Stimulated activated CD4-positive, alpha-beta T cell treated with anti-CD3 and anti-CD28 coated beads, Interleukin-4, amount 100 ng/mL, for 48 hours (primary cell): Measurements from ENCODE around the gene RAB43.
A peak's percentile ranks its signal among the peaks of the same experiment; 100 is the strongest.
"Not testable (repeated sequence)": the region's sequence is repeated elsewhere in the genome, so short reads cannot be mapped to it uniquely, and the experiment has no call there.

Source experiments
- DNase-seq, 2 donors: peaks; one replicate each; pipeline ENCODE4 v3.0.0-alpha.2; 2020; ENCODE audit warnings: low read depth in 2 of 2

The RAB43 gene

DNA sequence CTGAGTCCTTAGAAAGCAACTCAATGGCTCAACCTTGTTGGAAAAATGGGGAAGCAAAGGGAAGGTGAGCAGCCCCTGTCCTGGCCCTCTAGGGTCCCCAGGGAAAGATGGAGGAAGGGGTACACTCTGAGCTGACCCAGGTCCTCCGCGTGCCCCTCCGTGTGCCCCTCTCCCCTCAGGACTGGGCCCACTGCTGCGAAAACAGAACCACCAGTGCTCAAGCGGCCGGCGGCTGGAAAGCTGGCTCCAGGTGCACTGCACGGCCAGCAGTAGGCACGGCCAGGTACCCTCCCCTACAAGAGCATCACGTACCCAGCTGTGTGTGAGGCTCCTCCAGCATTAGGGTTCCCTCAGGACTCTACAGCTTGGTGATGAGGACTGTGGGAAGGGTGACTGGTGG is 26.3 kb downstream of the RAB43 start:
- no peak for DNase-seq

DNA sequence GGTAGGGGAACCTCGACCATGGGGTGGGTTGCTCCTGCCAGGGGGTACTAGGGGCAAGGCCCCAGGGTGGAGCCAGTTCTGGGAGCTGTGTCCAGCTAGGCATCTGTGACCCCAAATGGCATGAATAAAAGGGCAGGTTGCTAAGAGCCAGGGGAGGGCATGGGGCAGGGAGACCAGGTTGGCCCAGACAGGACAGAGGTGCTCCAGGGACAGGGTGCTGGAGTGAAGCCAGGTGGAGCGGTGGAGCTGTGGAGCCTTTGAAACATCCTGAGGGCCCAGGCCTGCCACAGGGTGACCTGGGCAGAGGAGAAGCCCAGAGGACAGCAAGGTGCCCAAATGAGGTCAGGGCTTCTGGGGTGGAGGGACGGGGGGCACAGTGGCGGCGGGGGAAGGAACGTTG is 33.3 kb downstream of the RAB43 start:
- not testable (repeated sequence) for DNase-seq

DNA sequence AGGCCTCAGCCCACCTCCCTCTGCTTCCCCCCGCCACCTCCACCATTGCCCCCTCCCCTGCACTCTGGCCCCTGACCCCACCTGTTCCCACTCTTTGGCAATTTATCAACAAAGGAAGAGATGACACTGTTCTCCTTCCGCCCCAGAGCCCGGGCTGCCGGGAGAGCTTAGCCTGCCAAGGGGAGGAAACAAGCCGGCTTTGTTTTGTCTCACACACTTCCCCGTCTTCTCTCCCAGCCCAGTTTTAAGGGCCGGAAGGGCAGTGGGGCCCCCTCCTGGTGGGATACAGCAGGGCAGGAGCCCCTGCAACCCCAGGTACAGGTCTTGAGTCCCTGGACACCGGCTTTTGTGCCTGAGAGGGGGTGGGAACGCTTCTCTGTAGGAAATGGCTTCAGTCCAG is 33.7 kb downstream of the RAB43 start:
- not testable (repeated sequence) for DNase-seq

DNA sequence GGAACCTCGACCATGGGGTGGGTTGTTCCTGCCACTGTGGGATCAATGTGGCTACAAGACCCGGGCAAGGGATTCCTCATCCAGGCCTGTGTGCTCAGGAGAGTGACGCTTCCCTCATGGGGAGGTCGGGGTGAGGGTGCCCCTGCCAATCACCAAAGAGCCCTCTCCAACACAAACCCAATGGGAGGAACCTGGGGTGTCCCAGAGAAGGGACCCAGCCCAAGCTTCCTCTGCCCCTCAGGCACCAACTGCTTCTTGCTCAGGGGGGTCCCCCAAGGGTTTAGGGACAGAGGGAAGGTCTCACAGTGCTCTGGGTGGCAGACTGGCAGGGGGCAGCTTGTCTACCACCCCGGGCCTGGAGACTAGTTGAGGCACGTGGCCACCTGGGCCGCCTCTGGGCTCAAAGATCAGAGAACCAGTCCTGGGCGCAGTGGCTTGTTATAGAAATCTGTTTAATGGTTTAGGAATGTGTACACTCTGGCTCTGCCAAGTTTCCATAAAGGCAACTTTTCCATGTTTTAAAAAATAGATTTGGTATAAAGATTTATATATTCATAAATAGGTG is 34.4 kb downstream of the RAB43 start:
- no peak for DNase-seq

DNA sequence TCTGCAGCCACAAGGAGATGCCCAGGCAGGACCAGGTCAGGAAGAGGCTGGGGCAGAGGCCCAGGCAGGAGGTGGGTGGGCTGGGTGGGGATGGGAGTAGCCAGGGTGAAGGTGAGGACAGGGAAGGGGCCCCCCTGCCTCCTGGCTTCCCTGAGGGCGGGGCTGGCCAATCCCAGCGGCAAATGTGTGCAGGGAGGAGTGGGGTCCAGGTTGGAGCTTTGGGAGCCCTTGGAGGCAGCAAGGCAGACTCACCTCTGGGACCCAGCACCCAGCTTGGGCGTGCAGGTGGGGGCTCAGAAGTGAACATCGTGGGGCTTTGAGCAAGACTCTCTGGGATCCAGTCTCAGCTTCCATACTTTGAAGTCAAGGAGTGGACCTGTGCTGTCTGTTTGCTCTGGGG is 35.8 kb downstream of the RAB43 start:
- no peak for DNase-seq

DNA sequence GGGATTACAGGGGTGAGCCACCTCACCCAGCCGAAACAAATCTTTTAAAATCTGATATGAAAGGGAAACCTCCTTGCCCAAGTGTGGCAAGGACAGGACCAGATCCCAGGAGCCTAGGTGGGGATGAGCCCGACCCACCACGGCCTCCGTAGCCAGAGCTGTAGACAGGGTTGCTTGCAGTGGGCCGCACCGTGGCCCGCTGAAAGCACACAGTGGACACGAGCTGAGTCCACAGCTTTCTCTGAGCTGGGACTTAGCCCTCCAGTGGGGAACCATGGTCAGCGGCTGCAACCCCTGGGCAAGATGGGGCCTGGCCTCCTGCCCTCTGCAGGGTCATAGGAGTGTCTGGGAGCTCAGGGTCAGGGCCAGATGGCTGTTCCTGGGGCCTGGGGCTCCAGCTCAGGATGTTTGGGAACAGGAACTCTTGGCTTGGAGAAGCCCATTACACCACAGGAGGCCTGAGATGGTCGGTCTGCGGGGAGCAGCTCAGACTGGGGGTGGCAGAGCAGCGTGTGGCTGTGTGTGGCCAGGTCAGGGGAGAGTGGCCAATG is 36.4 kb downstream of the RAB43 start:
- no peak for DNase-seq

DNA sequence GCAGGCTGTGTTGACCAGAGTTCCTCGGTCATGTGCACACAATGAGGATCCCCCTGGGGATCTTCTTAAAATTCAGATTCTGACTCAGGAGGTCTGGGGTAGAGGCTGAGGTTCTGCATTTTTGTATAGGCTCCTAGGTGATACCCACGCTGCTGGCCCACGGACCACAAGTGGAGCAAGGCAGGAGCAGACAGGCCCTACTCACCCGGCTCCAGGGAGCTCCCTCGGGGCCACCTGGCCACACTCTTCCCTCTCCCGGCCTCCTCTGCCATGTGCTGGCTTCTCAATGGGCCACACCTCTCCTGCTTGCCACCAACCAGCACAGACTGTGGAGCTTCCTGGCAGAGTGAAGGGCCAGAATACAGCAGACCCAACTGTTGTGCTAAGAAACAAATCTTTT is 37.1 kb downstream of the RAB43 start:
- no peak for DNase-seq

DNA sequence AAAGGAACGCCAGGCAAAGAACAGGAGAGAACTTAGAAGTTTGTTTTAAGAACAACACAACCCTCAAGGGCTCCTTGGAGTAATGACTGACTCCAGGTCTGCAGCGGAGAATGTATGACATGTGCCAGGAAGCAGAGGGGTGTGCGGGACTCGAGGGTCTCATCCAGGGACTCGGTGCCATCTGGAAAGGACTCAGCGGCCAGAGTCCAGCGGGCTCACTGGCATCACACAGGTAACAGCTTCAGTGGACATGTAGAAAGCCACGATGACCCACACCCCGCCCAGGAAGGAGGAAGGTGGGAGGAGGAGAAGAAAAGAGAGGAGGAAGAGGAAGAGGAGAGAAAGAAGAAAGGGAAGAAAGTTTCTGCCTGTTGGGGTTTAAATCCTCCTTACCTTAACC is 39.6 kb downstream of the RAB43 start:
- DNase-seq: no peak

DNA sequence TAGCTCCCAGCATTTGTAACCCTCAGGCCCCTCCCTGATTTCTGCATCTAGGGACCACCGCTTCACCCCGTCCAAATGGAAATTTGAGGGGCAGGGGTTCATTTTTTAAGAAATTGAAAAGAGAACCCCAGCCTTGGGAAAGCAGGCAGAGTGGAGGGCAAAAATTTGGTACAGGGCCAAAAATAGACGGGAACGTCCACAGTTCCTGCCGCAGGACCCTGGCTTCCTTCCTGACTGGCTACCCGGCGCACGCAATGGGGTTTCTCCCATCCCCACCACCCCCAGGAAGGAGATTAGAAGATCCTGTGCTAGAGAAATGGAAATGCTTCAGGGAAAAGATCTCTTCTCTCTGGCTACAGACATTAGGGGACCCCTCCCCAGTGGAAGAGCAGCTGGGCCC is 40.1 kb downstream of the RAB43 start:
- DNase-seq: no peak

DNA sequence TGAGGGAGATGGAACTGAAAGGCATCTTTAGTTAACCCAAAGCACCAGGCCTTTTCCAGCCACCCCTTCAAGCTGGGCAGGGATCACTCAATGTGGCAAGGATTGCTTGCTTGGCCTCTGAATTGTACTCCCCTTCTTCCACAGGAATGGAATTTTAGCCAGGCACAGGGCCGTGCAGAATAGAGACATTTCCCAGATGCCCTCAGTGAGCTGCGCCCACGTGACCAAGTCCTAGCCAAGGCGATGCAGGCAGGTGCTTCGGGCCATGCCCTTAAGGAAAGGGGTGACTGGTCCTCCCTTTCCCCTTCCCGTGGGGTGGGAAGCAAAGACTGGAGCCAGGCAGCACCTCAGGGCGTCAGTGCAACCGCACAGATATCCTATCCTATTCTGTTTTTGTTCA is 43.1 kb downstream of the RAB43 start:
- DNase-seq: no peak

DNA sequence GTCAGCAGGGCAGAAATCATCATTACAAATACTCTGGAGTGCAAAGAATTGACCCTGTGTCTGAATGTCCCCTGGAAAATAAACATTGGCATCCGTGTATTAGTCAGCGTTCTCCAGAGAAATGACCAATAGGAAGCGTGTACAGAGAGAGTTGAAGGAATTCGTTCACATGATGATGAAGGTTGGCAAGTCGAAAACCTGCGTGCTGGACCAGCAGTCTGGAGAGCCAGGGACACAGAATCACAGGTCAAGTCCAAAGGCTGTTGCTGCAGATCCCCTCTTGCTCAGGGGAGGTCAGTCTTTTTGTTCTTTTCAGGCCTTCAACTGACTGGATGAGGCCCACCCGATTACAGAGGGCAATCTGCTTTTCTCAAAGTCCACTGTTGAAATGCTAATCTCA is 44.4 kb downstream of the RAB43 start:
- no peak for DNase-seq

DNA sequence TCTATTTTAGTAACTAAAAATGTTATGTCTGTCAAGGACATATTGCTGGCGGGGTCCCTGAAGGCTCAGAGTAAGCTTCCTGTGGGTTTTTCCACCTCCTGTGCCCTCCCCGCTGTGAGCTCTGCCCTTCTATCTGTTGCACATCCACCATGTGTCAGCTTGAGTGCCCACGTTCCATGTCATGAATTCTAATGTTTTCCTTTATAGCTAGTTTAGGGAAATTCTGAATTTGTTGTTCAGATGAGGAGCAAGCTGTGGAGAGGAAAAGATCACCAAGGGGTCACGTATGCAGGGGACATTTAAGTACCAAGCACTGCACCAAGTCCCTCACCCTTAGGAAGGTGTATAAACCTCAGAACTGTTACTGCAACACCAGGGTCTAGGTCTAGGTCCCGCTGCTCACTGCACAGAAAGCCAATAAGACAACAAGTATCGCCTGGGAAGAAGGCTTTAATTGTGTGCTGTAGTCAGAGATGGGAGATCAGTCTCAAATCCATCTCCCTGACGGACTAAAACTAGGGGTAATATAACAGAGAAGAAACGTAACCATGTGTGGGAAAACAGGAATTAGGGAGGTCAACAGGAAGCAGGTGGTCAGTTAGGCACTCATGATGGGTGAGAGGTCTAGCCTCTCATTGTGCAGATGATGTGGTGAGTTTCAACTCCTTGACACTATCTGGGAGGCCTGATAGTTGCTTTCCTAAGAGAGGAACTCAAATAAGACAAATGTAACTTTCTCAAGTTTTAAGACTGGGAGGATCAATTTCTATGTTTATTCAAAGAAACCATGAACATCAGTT is 51.3 kb downstream of the RAB43 start:
- no peak for DNase-seq

DNA sequence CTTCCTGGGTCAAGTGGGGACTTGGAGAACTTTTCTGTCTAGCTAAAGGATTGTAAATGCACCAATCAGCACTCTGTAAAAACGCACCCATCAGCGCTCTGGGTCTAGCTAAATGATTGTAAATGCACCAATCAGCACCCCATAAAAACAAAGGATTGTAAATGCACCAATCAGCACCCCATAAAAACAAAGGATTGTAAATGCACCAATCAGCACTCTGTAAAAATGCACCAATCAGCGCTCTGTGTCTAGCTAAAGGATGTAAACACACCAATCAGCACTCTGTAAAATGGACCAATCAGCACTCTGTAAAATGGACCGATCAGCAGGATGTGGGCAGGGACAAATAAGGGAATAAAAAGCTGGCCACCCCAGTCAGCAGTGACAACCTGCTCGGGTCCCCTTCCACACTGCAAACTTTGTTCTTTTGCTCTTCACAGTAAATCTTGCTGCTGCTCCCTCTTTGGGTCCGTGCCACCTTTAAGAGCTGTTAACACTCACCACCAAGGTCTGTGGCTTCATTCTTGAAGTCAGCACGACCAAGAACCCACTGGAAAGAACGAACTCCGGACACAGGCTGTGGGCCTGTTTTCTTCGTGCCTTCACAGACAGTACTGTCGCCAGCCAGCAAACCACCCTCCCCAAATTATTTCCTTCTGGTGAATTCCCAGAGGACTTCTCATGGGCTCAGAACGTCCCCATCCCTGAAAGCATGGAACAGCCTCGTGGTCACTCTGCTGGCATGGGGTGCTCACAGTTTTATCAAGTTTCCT is 52.1 kb downstream of the RAB43 start:
- not testable (repeated sequence) for DNase-seq

DNA sequence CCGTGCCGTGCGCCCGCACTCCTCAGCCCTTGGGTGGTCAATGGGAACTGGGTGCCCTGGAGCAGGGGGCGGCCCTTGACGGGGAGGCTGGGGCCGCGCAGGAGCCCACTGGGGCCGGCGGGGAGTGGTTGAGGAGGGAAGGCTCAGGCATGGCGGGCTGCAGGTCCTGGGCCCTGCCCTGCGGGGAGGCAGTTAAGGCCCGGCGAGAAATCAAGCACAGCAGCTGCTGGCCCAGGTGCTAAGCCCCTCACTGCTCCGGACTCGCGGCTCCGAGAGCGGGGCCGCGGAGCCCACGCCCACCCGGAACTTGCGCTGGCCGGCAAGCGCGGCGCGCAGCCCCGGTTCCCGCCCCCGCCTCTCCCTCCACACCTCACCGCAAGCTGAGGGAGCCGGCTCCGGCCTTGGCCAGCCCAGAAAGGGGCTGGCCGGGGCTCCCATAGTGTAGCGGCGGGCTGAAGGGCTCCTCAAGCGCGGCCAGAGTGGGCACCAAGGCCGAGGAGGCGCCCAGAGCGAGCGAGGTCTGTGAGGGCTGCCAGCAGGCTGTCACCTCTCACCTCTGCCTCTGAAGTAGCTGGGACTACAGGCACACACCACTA is 53.2 kb downstream of the RAB43 start:
- DNase-seq: no peak

DNA sequence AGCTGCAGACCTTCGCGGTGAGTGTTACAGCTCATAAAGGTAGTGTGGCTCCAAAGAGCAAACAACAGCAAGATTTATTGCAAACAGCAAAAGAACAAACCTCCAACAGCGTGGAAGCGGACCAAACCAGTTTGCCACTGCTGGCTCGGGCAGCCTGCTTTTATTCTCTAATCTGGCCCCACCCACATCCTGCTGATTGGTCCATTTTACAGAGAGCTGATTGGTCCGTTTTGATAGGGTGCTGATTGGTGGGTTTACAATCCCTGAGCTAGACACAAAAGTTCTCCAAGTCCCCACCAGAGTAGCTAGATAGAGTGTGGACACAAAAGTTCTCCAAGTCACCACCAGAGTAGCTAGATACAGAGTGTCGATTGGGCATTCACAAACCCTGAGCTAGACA is 53.9 kb downstream of the RAB43 start:
- peak in 1 of 2 donors; percentile 7 for DNase-seq

DNA sequence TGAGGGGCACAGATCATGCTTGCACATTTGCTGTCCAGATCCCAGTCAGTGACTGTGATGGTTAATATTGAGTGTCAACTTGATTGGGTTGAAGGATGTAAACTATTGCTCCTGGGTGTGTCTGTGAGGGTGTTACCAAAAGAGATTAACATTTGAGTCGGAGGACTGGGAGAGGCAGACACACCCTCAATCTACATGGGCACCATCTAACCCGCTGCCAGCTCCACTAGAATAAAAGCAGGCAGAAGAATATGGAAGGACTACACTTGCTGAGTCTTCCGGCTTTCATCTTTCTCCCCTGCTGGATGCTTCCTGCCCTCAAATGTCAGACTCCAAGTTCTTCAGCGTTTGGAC is 55.9 kb downstream of the RAB43 start:
- no peak for DNase-seq

DNA sequence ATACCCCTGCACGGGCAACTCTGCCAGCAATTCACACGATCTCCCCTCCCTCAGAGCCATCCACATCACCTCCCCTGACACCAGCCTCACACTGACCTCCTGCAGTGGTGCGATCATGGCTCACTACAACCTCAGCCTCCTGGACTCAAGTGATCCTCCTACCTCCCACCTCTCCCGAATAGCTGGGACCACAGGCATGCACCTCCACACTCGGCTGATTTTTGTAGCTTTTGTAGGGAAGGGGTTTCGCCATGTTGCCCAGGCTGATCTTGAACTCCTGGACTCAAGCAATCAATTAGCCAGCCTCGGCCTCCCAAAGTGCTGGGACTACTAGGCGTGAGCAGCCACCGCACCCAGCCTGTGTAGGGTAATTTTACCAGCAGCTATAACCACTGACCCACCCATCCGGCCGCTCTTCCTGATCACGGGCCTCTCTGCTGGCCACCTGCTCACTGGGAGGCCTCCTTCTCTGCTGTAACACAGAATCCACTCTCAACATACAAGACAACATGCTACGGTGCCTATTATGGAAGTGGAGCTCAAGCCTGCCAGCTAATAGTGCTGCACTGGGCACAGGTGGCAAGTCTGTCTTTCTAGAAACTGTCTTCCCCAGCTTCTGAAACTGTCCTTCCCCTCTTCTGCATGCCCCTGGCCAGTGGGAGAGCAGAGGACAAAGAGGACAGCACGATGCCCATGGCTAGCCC is 56.4 kb downstream of the RAB43 start:
- no peak for DNase-seq

DNA sequence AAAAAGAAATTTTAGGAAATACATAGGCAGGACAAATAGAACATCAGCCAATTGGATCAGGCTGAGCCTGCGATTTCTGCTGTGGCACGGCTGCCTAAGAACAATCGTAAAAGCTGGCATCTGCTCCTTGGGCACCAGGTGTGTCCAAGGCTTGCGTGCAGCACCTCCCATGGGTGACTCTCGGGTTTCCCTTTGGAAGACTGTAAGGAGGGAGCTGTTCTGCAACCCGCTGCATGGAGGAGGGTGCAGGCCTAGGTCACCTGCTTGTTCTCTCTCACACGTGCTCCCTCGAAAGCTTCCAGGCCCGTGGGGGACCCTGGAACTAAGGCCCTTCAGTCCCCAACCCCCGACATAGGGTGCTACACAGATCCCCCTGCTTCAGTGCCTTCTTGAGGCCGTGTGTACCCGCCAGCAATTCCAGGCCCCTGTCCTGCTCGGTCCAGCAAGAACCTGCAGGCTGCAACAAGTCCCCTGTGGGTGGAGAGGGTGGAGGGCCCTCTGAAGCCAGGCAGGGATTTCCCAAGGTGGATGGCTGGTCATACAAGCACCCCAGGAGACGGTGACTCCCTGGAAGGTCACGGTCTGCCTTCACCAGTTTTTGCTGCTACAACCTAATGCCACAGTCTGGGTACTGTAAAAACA is 57.6 kb downstream of the RAB43 start:
- DNase-seq: no peak

DNA sequence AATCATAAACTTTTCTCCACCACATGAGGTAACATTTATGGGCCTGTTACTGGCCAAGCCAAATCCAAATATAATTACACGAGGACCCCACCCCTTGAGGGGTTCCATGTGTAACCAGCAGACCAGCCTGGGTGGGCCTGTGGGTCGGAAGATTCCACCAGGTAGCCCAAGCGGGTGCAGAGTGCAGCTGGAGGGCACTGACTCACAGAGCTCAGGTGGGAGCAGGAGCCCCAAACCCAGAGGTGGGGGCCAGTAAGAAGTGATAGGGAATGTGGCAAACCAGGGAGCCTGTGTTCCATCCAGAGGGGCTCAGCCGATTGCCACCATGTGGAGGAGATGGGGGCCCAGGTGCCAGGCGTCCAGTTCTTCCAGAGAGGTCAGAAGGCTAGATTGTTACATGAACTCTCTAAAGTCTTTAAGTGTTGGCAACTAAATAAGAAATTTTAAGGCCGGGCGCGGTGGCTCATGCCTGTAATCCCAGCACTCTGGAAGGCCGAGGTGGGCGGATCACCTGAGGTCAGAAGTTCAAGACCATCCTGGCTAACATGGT is 58.4 kb downstream of the RAB43 start:
- no peak for DNase-seq

DNA sequence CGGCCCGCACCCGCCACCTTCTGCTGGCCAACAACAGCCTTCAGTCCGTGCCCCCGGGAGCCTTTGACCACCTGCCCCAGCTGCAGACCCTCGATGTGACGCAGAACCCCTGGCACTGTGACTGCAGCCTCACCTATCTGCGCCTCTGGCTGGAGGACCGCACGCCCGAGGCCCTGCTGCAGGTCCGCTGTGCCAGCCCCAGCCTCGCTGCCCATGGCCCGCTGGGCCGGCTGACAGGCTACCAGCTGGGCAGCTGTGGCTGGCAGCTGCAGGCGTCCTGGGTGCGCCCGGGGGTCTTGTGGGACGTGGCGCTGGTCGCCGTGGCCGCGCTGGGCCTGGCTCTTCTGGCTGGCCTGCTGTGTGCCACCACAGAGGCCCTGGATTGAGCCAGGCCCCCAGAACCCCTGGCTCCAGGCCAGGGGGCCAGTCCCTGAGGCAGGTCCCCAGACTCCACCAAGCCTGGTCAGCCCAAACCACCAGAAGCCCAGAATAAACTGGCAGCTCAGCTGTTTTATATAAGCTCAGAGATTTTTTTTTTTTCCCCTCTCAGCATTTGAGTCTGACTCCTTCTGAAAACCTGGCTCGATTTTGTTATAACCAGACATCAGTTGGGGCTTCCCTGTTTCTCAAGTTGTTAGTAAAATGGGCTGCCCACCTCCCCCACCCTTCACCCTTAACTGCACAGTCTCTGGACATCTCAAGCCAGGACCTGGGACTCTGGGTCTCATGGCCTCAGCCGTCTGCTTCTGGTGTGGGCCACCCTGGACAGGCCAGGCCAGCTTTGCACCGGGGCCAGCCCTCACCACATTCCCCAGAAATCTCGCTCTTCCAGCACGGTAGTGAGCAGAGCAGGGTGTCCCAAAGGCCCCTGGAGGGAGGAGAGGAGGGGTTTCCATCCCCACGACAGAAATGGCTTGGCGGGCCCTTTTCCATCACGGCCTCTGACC is 59.4 kb downstream of the RAB43 start:
- DNase-seq: no peak
